Measurements from ENCODE around the gene PTPRM.

- TF ChIP-seq CTCF (IDR thresholded peaks at IDR 0.05; ENCODE audit: low read depth, low read length, missing input control): no peak
- TF ChIP-seq EGR1 (IDR thresholded peaks at IDR 0.05; ENCODE audit: low read depth in 2 of 2): no peak
- no peak for TF ChIP-seq NR2F2 (IDR thresholded peaks at IDR 0.05)
- no peak for TF ChIP-seq ZBTB33 (IDR thresholded peaks at IDR 0.05)
- TF ChIP-seq, protein P1, sequence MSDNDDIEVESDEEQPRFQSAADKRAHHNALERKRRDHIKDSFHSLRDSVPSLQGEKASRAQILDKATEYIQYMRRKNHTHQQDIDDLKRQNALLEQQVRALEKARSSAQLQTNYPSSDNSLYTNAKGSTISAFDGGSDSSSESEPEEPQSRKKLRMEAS (IDR thresholded peaks at IDR 0.05): no peak
- TF ChIP-seq RAD21 (IDR thresholded peaks at IDR 0.05): no peak
- no peak for TF ChIP-seq JUND (IDR thresholded peaks at IDR 0.05)
- no peak for TF ChIP-seq YY1 (IDR thresholded peaks at IDR 0.05)
Measured at GRCh38 chr18:8229787-8230186, 662.7 kb downstream of the PTPRM start.
